Osteoblast (primary cell): ENCODE data around the gene TAS1R2. TPM values are rescaled to one million over a fixed set of nuclear protein-coding genes. Genes with fewer than 3 reads are reported as not detected.
"Not testable (repeated sequence)": the region's sequence is repeated elsewhere in the genome, so short reads cannot be mapped to it uniquely, and the experiment has no call there.

Experiments
- DNase-seq: peaks from one replicate; pipeline ENCODE4 v3.0.0; 2011; ENCODE audit warnings: low spot score, mixed read lengths; ENCODE audit not compliant: insufficient read length; ENCODE audit errors: missing footprints
- H2AFZ ChIP-seq: 2 replicates; pipeline ENCODE4 v1.6.0; 2011; ENCODE audit warnings: mild to moderate bottlenecking, low read length
- H3K27ac ChIP-seq: 2 replicates; pipeline ENCODE4 v1.5.1; 2011; ENCODE audit warnings: mild to moderate bottlenecking, low read depth, low read length, moderate library complexity
- H3K27me3 ChIP-seq: 2 replicates; pipeline ENCODE4 v1.6.0; 2012; ENCODE audit warnings: mild to moderate bottlenecking, control low read depth, inconsistent platforms, low read length, moderate library complexity; ENCODE audit not compliant: insufficient read depth
- H3K36me3 ChIP-seq: 2 replicates; pipeline ENCODE4 v1.5.1; 2011; ENCODE audit warnings: mild to moderate bottlenecking, low read length, control low read depth, moderate library complexity; ENCODE audit not compliant: insufficient read depth
- H3K4me1 ChIP-seq: 2 replicates; pipeline ENCODE4 v1.5.1; 2011; ENCODE audit warnings: mild to moderate bottlenecking, low read length, control low read depth, moderate library complexity; ENCODE audit not compliant: insufficient read depth
- H3K4me2 ChIP-seq: 2 replicates; pipeline ENCODE4 v1.6.0; 2011; ENCODE audit warnings: mild to moderate bottlenecking, low read length; ENCODE audit not compliant: insufficient read depth
- H3K4me3 ChIP-seq: fragments of 200-600 bp; sonication (generic); 3 replicates; pipeline ENCODE4 v1.5.1; 2012; ENCODE audit warnings: mild to moderate bottlenecking, low read length, inconsistent platforms; ENCODE audit not compliant: insufficient read depth
- H3K79me2 ChIP-seq: 2 replicates; pipeline ENCODE4 v1.6.0; 2012; ENCODE audit warnings: mild to moderate bottlenecking, low read length, control low read depth, inconsistent platforms; ENCODE audit not compliant: insufficient read depth
- H3K9me3 ChIP-seq: 2 replicates; pipeline ENCODE4 v1.5.1; 2011; ENCODE audit warnings: low read depth, low read length, control low read depth
- H4K20me1 ChIP-seq: 2 replicates; pipeline ENCODE4 v1.6.0; 2012; ENCODE audit warnings: mild to moderate bottlenecking, low read length, control low read depth; ENCODE audit not compliant: insufficient read depth
- total RNA-seq: library from RNA; depleted of rRNA; stranded (reverse); fragments of >200 nt; gene quantifications from 2 replicates; pipeline ENCODE4 v1.2.3, GENCODE V29; 2012
- TF ChIP-seq, protein P1 (sequence below): IDR thresholded peaks from 2 replicates; pipeline ENCODE4 v1.5.1; 2011; ENCODE audit warnings: mild to moderate bottlenecking, low read depth, low read length, moderate library complexity; ENCODE audit errors: extremely low read depth

TAS1R2 gene
- total RNA-seq, 1 donor: not detected

DNA sequence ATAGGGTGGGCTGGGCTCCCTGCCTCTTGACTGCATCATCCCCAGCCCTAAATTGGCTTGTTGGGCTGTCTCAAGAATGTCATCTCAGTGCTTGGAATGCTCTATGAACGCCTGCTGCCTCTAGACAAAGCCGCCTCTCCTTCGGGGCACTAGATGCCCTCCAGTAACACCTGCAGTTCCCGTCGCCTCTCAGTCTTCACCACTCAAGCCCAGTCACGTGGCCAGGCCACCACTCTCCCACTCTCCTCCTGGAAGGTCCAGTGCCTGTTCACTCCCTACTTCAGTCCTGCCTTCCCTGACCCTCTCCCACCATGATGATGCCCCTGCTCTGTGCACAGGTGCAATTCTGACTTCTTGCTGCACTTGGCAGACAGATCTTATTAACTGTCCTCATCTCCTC, 7.0 kb downstream of the TAS1R2 start:
- Histone ChIP-seq H3K4me3 (no peak overlapping the region), H3K27me3 (peaks cover 4% of the 10 kb centered on the region), H3K4me1 (no peaks in the 10 kb centered on the region), H2AFZ (no peak overlapping the region), H3K79me2 (no peaks in the 10 kb centered on the region), H3K36me3 (no peaks in the 10 kb centered on the region), H3K4me2 (no peak overlapping the region), H3K27ac (no peak overlapping the region), H3K9me3 (no peaks in the 10 kb centered on the region), H4K20me1 (no peaks in the 10 kb centered on the region)
- peak; percentile 37 for DNase-seq
- TF ChIP-seq, protein P1, sequence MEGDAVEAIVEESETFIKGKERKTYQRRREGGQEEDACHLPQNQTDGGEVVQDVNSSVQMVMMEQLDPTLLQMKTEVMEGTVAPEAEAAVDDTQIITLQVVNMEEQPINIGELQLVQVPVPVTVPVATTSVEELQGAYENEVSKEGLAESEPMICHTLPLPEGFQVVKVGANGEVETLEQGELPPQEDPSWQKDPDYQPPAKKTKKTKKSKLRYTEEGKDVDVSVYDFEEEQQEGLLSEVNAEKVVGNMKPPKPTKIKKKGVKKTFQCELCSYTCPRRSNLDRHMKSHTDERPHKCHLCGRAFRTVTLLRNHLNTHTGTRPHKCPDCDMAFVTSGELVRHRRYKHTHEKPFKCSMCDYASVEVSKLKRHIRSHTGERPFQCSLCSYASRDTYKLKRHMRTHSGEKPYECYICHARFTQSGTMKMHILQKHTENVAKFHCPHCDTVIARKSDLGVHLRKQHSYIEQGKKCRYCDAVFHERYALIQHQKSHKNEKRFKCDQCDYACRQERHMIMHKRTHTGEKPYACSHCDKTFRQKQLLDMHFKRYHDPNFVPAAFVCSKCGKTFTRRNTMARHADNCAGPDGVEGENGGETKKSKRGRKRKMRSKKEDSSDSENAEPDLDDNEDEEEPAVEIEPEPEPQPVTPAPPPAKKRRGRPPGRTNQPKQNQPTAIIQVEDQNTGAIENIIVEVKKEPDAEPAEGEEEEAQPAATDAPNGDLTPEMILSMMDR: no peak

- H4K20me1 ChIP-seq: no peaks in the 10 kb centered on the region
- H3K27me3 ChIP-seq: peaks cover 4% of the 10 kb centered on the region
- no peak overlapping the region for H3K4me2 ChIP-seq
- H3K36me3 ChIP-seq: no peaks in the 10 kb centered on the region
- H3K27ac ChIP-seq: no peak overlapping the region
- no peak overlapping the region for H3K4me3 ChIP-seq
- TF ChIP-seq, protein P1: no peak
- no peaks in the 10 kb centered on the region for H3K4me1 ChIP-seq
- no peaks in the 10 kb centered on the region for H3K9me3 ChIP-seq
- DNase-seq: no peak
- no peak overlapping the region for H2AFZ ChIP-seq
- H3K79me2 ChIP-seq: no peaks in the 10 kb centered on the region
Measured at GRCh38 chr1:18849261-18849711, 10.2 kb downstream of the TAS1R2 start.

DNA sequence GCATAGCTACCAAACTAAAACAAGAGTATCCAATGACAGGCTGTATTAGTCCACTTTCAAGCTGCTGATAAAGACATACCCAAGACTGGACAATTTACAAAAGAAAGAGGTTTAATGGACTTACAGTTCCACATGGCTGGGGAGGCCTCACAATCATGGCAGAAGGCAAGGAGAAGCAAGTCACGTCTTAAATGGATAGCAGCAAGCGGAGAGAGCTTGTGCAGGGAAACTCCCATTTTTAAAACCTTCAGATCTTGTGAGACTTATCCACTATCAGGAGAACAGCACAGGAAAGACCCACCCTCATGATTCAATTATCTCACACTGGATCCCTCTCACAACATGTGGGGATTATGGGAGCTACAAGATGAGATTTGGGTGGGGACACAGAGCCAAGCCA, 11.7 kb downstream of the TAS1R2 start:
- not testable (repeated sequence) for DNase-seq, H3K4me1 ChIP-seq, H3K79me2 ChIP-seq, H3K36me3 ChIP-seq, H3K4me3 ChIP-seq, H3K27ac ChIP-seq, H3K27me3 ChIP-seq, H2AFZ ChIP-seq, H3K9me3 ChIP-seq, H4K20me1 ChIP-seq, H3K4me2 ChIP-seq

DNA sequence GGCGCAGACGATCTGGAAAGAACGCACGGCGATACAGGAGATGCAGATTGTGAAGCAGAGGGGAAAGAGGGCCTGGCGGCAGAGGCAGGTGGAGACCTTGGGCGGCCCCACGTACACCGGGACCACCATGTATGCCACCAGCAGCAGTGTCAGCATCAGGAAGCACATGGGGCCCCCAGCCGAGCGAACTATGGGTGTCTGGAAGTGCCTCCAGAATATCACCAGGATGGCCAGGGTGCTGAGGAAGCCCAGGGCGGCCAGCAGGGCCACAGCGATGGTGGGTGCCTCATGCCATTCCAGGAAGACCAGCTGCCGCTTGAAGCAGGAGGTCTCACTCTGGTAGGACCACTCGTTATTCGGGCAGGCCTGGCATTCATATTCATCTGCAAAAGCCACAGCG, 19.3 kb downstream of the TAS1R2 start:
- H4K20me1 ChIP-seq: no peaks in the 10 kb centered on the region
- no peaks in the 10 kb centered on the region for H3K36me3 ChIP-seq
- H3K27ac ChIP-seq: no peak overlapping the region
- H3K27me3 ChIP-seq: no peaks in the 10 kb centered on the region
- DNase-seq: no peak
- H3K4me1 ChIP-seq: no peaks in the 10 kb centered on the region
- no peaks in the 10 kb centered on the region for H3K79me2 ChIP-seq
- no peak overlapping the region for H2AFZ ChIP-seq
- H3K4me3 ChIP-seq: no peak overlapping the region
- no peaks in the 10 kb centered on the region for H3K9me3 ChIP-seq
- H3K4me2 ChIP-seq: no peak overlapping the region
- TF ChIP-seq, protein P1: no peak
